Measurements from ENCODE around the gene SELENOM. TPM values are rescaled to one million over a fixed set of nuclear protein-coding genes. Genes with fewer than 3 reads are reported as not detected.

The SELENOM gene
- total and polyA plus RNA-seq, 2 of the 8 experiments (the other 6 are each of a cell fraction or from before 2014, with no cell fraction given) = 22.7 to 40.0 TPM

GRCh38 chr22:31092161-31092560, 15.2 kb downstream of the SELENOM start:
- no peak overlapping the region for H3K14ac ChIP-seq (ENCODE audit: insufficient read length)

More at GRCh38 chr22:31092161-31092560, 15.2 kb downstream of the SELENOM start:
- no peaks in the 10 kb centered on the region for H3K79me2 ChIP-seq (ENCODE audit: control insufficient read depth in 1 of 2, insufficient read depth in 2 of 2, low read length in 2 of 2)
- H4K8ac ChIP-seq (ENCODE audit: extremely low read depth, insufficient read depth, low read length) = no peak overlapping the region
- no peak overlapping the region for H2BK20ac ChIP-seq (ENCODE audit: low read length)
- no peak overlapping the region for H2AK5ac ChIP-seq (ENCODE audit: low read depth, low read length)
- no peak overlapping the region for H4K5ac ChIP-seq (ENCODE audit: insufficient read length, low read depth, low read length)
- no peak for DNase-seq (ENCODE audit: low read depth in 1 of 2, low spot score in 2 of 2)
- FAIRE-seq = no peak
- H2BK15ac ChIP-seq (ENCODE audit: low read length) = no peak overlapping the region
- no peaks in the 10 kb centered on the region for H3K9me3 ChIP-seq (ENCODE audit: insufficient read depth in 2 of 2, low read depth in 1 of 2, low read length in 1 of 2)
- H3K4me2 ChIP-seq (ENCODE audit: insufficient read depth in 1 of 2, low read depth in 2 of 2, low read length in 2 of 2) = no peak overlapping the region
- no peak overlapping the region for H3K56ac ChIP-seq (replicated peaks; ENCODE audit: insufficient read length, low read depth, low read length)
- H2AFZ ChIP-seq (ENCODE audit: low read length) = no peak overlapping the region
- H3K18ac ChIP-seq (ENCODE audit: extremely low read depth, low read length) = no peak overlapping the region
- H3K4ac ChIP-seq (replicated peaks; ENCODE audit: insufficient read length, low read depth, low read length) = no peak overlapping the region
- no peak overlapping the region for H4K91ac ChIP-seq (replicated peaks; ENCODE audit: insufficient read length, low read length)
- H3K27me3 ChIP-seq (replicated peaks in 1 of 4; ENCODE audit: control insufficient read depth in 3 of 4, extremely low read depth in 1 of 4, insufficient read depth in 3 of 4, low read length in 3 of 4) = no peaks in the 10 kb centered on the region
- H2BK5ac ChIP-seq (ENCODE audit: low read depth, low read length) = no peak overlapping the region
- CTCF ChIA-PET (ENCODE audit: partially characterized antibody) = interaction anchor here (1.0 to 16.8 kb wide), 5 partner anchors 8 to 124 kb away, joined by 3 to 207 read pairs (median 3); partner anchors contain the start of genes MORC2, SELENOM and SMTN
- no peaks in the 10 kb centered on the region for H3K23me2 ChIP-seq (ENCODE audit: low read depth, low read length)
- H3K4me1 ChIP-seq (replicated peaks in 1 of 4; ENCODE audit: control insufficient read depth in 3 of 4, insufficient read depth in 4 of 4, low read length in 3 of 4) = peaks cover 0 to 14% (median 4%) of the 10 kb centered on the region in 4 experiments; a peak in 6 of 7 replicates
- POLR2A ChIA-PET (ENCODE audit: partially characterized antibody) = interaction anchor here (0.8 to 3.1 kb wide), 5 partner anchors 8 to 124 kb away, joined by 3 to 18 read pairs (median 5); partner anchors contain the start of genes MORC2, SMTN and TUG1
- H2BK120ac ChIP-seq (replicated peaks; ENCODE audit: low read depth, low read length) = no peak overlapping the region
- H3K79me1 ChIP-seq (ENCODE audit: low read depth, low read length) = no peaks in the 10 kb centered on the region
- no peak overlapping the region for H3K4me3 ChIP-seq (ENCODE audit: extremely low read depth in 1 of 4, insufficient read depth in 2 of 4, low read depth in 3 of 4, low read length in 4 of 4)
- no peak overlapping the region for H2BK12ac ChIP-seq (ENCODE audit: low read depth, low read length)
- no peaks in the 10 kb centered on the region for H4K20me1 ChIP-seq (replicated peaks in 1 of 2; ENCODE audit: control insufficient read depth in 1 of 2, insufficient read depth in 2 of 2, low read length in 2 of 2)
- TF ChIP-seq TCF12 (IDR thresholded peaks at IDR 0.05; ENCODE audit: low read depth, low read length) (no peak), SRF (IDR thresholded peaks at IDR 0.05; ENCODE audit: low read depth, low read length) (no peak), CTBP2 (IDR thresholded peaks at IDR 0.05; ENCODE audit: borderline replicate concordance, insufficient read depth, insufficient read length, low read length) (no peak), ASH2L (IDR thresholded peaks at IDR 0.05; ENCODE audit: low read length) (no peak), JUN (IDR thresholded peaks at IDR 0.05; ENCODE audit: low read depth, low read length) (no peak), CBX5 (IDR thresholded peaks at IDR 0.05; ENCODE audit: low read depth, low read length) (no peak), KDM4A (IDR thresholded peaks at IDR 0.05; ENCODE audit: low read depth, low read length, severe bottlenecking) (no peak), POLR2A (IDR thresholded peaks at IDR 0.05; ENCODE audit: control extremely low read depth in 1 of 2, low read depth in 2 of 2, low read length in 2 of 2) (no peak)
- TF ChIP-seq, protein P1, sequence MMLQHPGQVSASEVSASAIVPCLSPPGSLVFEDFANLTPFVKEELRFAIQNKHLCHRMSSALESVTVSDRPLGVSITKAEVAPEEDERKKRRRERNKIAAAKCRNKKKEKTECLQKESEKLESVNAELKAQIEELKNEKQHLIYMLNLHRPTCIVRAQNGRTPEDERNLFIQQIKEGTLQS (IDR thresholded peaks at IDR 0.05; ENCODE audit: insufficient read depth, low read depth, low read length) = no peak
- 91% methylated on average over 9 of the region's 9 CpGs; no CpG with 5 or more reads in 1 of the 2 experiments for WGBS, 2 experiments (ENCODE audit: extremely low coverage in 1 of 2, insufficient coverage in 1 of 2, insufficient read length in 1 of 2, insufficient replicate concordance in 2 of 2, low coverage in 1 of 2, low lambda C conversion rate in 2 of 2, missing lambda C conversion rate in 1 of 2)
- no peak overlapping the region for H3K9ac ChIP-seq (replicated peaks in 1 of 4; ENCODE audit: extremely low read depth in 1 of 4, low read depth in 3 of 4, low read length in 3 of 4)
- H3K23ac ChIP-seq (ENCODE audit: insufficient read length) = no peak overlapping the region
- H3K27ac ChIP-seq (ENCODE audit: low read depth, low read length) = no peak overlapping the region
- no peaks in the 10 kb centered on the region for H3K36me3 ChIP-seq (ENCODE audit: control insufficient read depth in 2 of 4, insufficient read depth in 4 of 4, low read length in 3 of 4)
